Measurements from ENCODE around the gene CFAP43.

DNA sequence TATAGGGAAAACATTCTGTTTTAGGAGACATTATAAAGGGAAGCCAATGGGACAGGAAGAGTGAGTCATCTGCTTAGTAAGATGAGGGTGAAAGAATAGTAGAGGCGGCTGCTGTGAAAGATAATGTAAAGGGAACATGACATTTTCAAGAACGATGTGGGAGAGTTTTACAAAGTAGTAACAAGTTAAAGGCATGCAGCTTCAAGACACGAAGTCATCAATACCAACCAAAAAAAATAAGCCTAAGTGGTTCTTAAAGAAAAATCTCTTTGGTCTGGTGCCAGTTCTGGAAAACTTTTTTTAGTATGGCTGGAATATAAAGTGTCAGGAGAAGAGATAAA lies 28.6 kb upstream of the CFAP43 start:
- TF ChIP-seq, protein P1, sequence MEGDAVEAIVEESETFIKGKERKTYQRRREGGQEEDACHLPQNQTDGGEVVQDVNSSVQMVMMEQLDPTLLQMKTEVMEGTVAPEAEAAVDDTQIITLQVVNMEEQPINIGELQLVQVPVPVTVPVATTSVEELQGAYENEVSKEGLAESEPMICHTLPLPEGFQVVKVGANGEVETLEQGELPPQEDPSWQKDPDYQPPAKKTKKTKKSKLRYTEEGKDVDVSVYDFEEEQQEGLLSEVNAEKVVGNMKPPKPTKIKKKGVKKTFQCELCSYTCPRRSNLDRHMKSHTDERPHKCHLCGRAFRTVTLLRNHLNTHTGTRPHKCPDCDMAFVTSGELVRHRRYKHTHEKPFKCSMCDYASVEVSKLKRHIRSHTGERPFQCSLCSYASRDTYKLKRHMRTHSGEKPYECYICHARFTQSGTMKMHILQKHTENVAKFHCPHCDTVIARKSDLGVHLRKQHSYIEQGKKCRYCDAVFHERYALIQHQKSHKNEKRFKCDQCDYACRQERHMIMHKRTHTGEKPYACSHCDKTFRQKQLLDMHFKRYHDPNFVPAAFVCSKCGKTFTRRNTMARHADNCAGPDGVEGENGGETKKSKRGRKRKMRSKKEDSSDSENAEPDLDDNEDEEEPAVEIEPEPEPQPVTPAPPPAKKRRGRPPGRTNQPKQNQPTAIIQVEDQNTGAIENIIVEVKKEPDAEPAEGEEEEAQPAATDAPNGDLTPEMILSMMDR (conservative IDR thresholded peaks at IDR 0.05), result no peak
- no peak for TF ChIP-seq ZFX (IDR thresholded peaks at IDR 0.05)

Data from C4-2B (cell line).